GM19468 (cell line): ENCODE data around the gene PRPSAP2.
"Not testable (repeated sequence)": the region's sequence is repeated elsewhere in the genome, so short reads cannot be mapped to it uniquely, and the experiment has no call there.

Source experiments
- ATAC-seq: cut with Tn5 transposase; IDR thresholded peaks from one replicate; pipeline ENCODE4 v1.9.1; 2021; ENCODE audit warnings: mild to moderate bottlenecking, moderate library complexity, moderate number of reproducible peaks; ENCODE audit not compliant: unreplicated experiment; ENCODE audit errors: extremely low read depth

PRPSAP2 gene

DNA sequence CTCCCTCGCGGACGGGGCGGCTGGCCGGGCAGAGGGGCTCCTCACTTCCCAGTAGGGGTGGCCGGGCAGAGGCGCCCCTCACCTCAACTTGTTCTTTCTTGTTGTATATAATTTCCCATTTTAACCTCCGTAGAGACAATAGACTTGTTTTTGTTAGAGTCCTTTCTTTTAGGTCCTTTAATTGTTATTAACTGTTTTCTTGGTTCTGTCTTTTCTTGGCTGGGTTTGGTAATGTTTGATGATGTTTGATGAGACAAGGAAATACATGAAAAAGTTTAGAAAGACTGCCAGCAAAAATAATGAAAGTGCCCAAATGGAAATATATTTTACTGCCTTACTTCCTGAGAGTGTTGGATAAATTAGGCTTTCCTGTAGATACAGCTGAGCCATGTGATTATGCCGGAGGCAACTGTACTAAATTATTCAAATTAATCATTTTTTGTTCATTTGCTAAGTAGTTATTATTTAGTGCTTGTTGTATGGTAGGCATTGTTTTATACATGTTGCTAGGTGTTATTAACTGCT, 30.9 kb downstream of the PRPSAP2 start:
- ATAC-seq, result no peak

- ATAC-seq, result no peak
Measured at GRCh38 chr17:18889658-18890057, 31.7 kb downstream of the PRPSAP2 start.

DNA sequence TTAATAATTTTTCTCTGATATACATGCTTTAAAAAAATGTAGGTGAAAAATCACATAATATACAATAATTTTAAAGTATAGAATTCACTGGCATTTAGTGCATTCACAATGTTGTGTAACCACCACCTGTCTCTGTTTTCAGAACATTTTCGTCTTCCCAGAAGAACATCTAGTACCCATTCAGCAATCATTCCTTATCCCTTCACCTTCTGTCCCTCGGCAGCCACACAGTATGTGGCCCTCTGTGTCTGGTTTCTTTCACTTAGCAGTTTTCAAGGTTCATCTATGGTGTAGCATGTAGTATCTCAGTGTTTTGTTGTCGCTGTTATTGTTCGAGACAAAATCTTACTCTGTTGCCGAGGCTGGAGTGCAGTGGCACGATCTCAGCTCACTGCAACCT, 33.6 kb downstream of the PRPSAP2 start:
- no peak for ATAC-seq

- ATAC-seq, result no peak
Measured at GRCh38 chr17:18896146-18896545, 38.2 kb downstream of the PRPSAP2 start.

DNA sequence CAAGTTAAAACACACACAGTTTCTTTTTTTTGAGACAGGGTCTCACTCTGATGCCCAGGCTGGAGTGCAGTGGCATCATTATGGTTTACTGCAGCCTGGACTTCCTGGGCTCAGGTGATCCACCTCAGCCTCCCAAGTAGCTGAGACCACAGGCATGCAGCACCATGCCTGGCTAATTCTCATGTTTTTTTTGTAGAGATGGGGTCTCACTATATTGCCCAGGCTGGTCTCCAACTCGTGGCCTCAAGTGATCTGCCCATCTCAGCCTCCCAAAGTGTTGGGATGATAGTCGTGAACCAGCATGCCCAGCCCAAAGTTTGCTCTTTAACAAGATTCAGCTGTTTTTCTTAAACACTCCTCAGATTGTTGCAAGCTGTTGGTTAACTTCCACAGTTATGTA, 39.0 kb downstream of the PRPSAP2 start:
- no peak for ATAC-seq

DNA sequence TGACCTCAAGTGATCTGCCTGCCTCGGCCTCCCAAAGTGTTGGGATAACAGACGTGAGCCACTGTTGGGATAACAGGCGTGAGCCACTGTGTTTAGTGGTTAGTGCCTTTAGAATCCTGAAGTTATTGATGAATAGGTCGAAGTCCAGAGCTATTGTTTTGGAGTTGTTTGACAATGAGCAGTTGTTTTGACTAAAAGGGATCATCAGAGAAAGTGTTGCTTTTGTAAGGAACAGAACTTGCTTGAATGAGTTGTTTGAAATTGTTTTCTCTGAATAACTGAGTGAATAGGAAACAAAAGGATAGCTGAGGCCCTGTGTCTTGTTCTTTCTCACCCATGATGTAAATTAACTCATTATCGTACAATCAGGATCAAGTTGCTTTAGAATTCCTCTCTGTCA, 46.6 kb downstream of the PRPSAP2 start:
- ATAC-seq, result no peak

DNA sequence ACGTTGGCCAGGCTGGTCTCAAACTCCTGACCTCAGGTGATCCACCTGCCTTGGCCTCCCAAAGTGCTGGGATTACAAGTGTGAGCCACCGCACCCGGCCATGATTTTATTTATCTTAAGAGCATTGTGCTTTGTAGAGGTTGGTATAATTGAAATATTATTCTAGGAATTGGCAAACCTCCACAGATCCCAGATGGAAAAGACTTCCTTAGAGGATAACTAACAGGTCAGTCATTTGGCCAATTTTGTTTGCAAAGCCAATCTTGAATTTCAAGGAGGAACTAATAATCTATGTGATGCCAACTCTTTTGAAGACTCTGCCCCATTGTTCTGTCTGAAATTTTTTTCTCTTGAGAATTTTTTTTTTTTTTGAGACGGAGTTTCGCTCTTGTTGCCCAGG, 47.3 kb downstream of the PRPSAP2 start:
- no peak for ATAC-seq

- no peak for ATAC-seq
Measured at GRCh38 chr17:18910326-18910725, 52.4 kb downstream of the PRPSAP2 start.

- no peak for ATAC-seq
Measured at GRCh38 chr17:18910881-18911280, 53.0 kb downstream of the PRPSAP2 start.

DNA sequence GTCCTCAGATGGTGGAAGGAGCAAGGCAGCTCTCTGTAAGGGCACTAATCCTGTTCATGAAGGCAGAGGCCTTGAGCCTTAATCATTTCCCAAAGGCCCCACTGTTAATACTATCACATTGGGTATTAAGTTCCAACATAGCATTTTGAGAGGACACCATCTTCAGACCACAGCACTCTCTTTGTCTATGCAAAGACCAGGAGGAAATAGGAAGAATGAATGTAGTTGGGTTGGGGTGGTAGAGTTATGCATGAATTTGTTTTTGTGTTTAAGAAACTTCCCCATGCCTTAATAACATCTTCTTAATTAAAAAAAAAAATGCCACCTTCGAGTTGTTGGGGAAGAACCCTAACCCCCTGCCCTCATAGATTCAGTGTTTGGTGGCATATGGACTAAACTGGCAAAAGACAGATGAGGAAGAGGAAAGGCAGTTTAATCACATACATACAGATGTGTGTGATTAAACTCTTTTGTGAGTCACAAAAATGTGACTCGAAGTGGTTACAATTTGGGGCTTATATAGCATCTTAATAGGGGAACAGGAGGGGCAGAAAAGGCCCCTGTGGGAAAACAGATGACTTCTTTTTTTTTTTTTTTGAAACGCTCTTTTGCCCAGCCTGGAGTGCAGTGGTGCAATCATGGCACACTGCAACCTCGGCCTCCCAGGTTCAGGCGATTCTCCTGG, 59.0 kb downstream of the PRPSAP2 start:
- no peak for ATAC-seq

GRCh38 chr17:18917506-18918032, 59.6 kb downstream of the PRPSAP2 start:
- no peak for ATAC-seq

DNA sequence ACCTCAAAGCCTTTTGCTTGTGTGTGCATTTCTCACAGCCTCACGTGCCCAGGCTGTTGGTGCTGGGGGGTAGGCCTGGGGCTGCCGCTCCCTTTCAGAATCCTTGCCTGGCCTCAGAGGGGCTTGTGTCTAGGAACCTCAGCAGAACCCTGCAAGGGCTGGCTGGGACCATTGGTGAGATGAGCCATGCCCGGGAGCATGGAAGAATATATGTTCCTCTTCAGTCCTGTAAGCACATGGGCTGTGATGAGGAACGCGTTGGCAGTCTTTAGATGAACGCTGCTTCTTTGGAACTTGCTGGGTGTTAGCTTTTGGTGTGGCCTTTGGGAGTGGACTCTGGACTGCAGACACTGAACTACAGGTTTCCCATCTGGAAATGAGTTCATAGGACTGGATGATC, 62.0 kb downstream of the PRPSAP2 start:
- no peak for ATAC-seq

- no peak for ATAC-seq
Measured at GRCh38 chr17:18920911-18921441, 63.0 kb downstream of the PRPSAP2 start.

DNA sequence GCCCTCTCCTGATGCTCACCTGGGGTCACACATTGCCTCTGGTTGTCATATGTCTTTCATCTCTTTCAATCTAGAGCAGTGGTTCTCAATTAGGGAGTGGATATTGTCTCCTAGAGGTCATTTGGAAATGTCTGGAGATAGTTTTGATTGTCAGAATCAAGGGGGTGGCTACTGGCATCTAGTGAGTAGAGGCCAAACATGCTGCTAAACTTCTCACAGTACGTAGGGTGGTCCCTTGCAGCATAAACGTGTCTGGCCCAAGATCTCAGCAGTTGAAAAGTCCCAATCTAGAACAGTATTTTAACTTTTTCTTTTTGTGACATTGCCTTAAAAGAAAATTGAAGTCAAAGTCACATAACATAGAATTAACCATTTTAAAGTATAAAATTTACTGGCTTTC, 63.6 kb downstream of the PRPSAP2 start:
- ATAC-seq, result no peak

DNA sequence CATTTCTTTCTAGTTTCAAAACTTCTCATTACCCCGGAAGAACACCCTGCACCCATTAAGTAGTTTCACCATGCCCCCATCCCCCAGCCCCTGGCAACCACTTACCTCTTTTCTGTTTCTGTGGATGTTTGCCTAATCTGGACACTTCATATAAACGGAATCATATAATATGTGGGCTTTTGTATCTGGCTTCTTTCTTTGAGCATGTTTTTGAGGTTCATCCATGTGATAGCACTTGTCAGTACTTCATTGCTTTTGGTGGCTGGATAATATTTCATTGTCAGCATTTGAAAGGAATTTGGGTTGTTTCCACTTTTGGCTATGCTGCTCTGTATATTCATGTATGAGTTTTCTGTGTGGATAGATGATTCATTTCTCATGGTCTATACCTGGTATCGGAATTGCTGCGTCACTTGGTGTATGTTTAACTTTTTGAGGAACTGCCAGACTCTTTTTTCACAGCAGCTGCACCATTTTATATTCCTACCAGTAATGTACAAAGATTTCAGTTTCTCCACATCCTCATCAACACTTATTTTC, 64.1 kb downstream of the PRPSAP2 start:
- peak; percentile 42 for ATAC-seq

DNA sequence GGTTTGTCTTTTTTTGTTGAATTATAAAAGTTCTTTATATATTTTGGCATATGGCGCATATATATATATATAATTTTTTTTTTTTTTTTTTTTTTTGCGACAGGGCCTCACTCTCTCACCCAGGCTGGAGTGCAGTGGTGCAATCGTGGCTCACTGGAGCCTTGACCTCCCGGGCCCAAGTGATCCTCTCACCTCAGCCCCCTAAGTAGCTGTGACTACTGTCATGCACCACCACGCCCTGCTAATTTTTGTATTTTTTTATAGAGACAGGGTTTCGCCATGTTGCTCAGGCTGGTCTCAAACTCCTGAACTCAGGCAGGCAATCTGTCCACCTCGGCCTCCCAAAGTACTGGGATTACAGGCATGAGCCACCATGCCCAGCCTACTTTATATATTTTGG, 64.7 kb downstream of the PRPSAP2 start:
- not testable (repeated sequence) for ATAC-seq

DNA sequence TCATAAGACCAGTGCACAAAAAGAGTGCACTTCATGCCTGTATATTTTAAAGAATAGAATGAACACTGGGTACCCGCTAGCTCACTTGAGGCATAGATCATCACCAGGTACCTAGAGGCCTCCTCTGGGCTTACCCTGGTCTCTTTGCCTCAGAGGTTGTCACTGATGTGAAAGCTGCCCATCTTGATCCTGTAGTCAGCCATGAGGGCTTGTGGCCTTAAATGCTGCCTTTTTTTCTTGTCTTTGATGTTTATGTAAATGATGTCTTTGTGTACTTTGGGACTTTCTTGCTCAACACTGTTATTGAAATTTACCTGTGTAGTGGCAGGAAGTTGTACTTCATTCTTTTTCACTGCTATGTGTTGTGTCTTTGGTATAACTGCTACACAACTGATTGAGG, 67.3 kb downstream of the PRPSAP2 start:
- ATAC-seq, result no peak

DNA sequence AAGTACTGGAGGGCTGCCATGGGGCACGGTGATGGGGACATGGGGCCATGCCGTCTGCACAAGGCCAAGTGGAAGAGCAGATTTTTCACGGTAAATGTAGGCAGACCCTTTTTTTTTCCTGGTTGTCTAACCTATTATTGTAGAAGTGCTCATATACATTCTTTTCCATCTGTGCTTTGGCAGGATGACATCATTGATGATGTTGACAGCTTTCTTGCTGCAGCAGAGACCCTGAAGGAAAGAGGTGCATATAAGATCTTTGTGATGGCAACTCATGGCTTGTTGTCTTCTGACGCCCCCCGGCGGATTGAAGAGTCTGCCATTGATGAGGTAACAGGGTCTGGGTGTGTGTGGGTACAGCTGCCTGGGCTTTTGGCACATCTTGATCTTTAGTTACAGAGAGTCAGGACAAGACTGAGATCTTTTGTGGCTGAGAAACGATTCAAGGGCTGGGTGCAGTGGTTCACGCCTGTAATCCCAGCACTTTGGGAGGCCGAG, 70.7 kb downstream of the PRPSAP2 start:
- ATAC-seq, result no peak

DNA sequence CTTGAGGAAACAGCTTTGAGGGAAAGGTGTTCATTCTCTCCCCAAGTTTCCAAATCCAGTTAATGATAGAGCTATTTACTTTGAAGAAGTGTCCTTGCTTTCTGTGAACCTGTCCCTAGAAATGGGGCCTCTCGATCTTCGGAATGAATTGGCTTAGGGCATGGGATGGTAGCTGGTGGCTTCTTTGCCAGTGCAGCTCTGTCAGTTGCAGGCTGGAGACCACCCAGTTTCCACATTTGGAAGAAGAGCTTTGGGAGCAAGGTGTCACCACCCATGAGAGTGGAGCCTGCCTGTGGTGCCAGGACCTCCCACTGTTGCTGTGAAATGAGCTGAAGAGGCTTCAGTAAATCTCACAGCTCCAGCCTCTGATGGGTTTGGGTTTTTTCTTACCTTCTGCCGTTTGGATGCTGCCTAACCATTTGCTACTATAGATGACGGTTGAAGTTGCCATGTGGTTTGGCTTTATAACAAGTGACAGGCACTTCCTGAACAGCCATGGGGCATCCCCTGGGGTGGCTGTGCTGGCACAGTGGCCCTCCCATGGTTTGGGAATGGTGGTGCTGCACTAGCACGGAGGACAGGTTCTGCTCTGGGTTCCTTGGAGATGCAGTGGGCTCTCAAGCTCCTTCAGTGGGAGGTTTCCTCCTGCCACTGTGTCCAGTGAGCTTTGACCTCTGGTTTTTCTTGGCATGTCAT, 74.6 kb downstream of the PRPSAP2 start:
- no peak for ATAC-seq

DNA sequence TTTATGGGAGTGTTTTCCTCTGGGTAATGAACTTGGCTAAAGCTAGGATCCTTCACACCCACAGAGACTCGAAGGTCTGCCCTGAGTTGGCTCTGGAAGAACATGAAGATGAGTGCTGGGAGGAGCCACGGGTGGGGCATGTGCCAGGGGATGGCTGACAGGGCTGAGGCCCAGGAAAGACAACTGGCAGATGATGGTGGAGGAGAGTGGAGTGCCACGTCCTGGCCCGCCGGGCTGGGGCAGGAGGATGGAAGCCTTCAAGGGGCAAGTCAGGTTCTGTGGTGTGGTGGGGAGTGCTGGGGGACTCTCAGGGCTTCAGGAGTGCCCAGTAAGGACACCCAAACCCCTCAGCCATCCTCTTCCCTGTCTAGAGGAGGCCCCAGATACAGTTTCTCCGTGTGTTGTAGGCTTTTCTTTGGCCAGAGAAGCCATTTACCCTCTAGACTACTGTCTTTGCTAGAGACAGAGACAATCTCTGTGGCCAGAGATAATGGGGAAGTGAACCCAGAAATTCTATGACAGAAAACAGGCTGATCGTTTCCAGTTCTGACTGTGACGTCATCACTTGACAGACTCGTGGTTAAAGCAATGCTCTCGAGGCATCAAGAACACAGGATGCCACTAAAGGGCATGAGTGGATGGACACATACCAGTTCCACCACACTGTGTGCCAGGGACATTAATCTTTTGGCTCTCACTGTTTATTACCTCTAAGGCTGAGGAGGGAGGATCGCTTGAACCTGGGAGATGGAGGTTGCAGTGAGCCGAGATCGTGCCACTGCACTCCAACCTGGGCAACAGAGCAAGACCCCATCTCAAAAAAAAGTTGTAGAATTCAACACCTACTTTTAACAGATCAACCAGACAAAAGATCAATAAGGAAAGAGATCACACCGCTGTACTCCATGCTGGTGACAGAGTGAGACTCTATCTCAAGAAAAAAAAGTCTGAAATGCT, 75.4 kb downstream of the PRPSAP2 start:
- no peak for ATAC-seq
